ENCODE data around the gene TOB1. TPM values are rescaled to one million over a fixed set of nuclear protein-coding genes. Genes with fewer than 3 reads are reported as not detected.

Gene TOB1
- 10 to 100 TPM; 29.0 to 31.0 TPM for total RNA-seq

- Histone ChIP-seq H3K27ac (peak within 1 kb of the TSS; percentile 100), H3K4me1 (peaks cover 0 to 43% of the 10 kb centered on the region in 2 donors), H3K36me3 (peaks cover 21% of the 10 kb centered on the region), H3K4me3 (peak within 1 kb of the TSS; percentile 80 to 89), H3K27me3 (no peaks in the 10 kb centered on the region), H3K9me3 (no peaks in the 10 kb centered on the region)
- no peak for TF ChIP-seq CTCF (IDR thresholded peaks at IDR 0.05)
- DNase-seq (ENCODE audit: low spot score): peak; percentile 97
Observed at GRCh38 chr17:50866261-50866949, at the start of gene TOB1. TOB1 (minus strand) TSS chr17:50866354; CDS start chr17:50864017, 2,337 bp downstream.

- peaks cover 0 to 21% of the 10 kb centered on the region in 2 donors for H3K4me1 ChIP-seq
- no peak for TF ChIP-seq CTCF (IDR thresholded peaks at IDR 0.05)
- DNase-seq (ENCODE audit: low spot score): no peak
Observed at GRCh38 chr17:50914505-50915063, 48.4 kb upstream of the TOB1 start.

GRCh38 chr17:50913120-50913519 is 47.0 kb upstream of the TOB1 start:
- no peak overlapping the region for H3K27ac ChIP-seq
- no peak for DNase-seq (ENCODE audit: low spot score)
- no peak for TF ChIP-seq CTCF (IDR thresholded peaks at IDR 0.05)
- peaks cover 0 to 16% of the 10 kb centered on the region in 2 donors for H3K4me1 ChIP-seq
- H3K4me3 ChIP-seq: no peak overlapping the region
- no peaks in the 10 kb centered on the region for H3K9me3 ChIP-seq
- H3K27me3 ChIP-seq: no peaks in the 10 kb centered on the region
- no peaks in the 10 kb centered on the region for H3K36me3 ChIP-seq

More at GRCh38 chr17:50914505-50915063, 48.4 kb upstream of the TOB1 start:
- H3K36me3 ChIP-seq: no peaks in the 10 kb centered on the region
- no peak overlapping the region for H3K27ac ChIP-seq
- H3K9me3 ChIP-seq: no peaks in the 10 kb centered on the region
- no peak overlapping the region for H3K4me3 ChIP-seq
- H3K27me3 ChIP-seq: no peaks in the 10 kb centered on the region

- Histone ChIP-seq H3K27ac (no peak overlapping the region), H3K9me3 (no peaks in the 10 kb centered on the region), H3K27me3 (no peaks in the 10 kb centered on the region), H3K4me3 (no peak overlapping the region), H3K4me1 (peaks cover 0 to 16% of the 10 kb centered on the region in 2 donors), H3K36me3 (no peaks in the 10 kb centered on the region)
- TF ChIP-seq CTCF (IDR thresholded peaks at IDR 0.05): no peak
- no peak for DNase-seq (ENCODE audit: low spot score)
Observed at GRCh38 chr17:50911890-50912289, 45.7 kb upstream of the TOB1 start.

- Histone ChIP-seq H3K4me1 (peaks cover 0 to 16% of the 10 kb centered on the region in 2 donors), H3K27ac (no peak overlapping the region), H3K27me3 (no peaks in the 10 kb centered on the region), H3K36me3 (no peaks in the 10 kb centered on the region), H3K4me3 (no peak overlapping the region), H3K9me3 (no peaks in the 10 kb centered on the region)
- no peak for TF ChIP-seq CTCF (IDR thresholded peaks at IDR 0.05)
- no peak for DNase-seq (ENCODE audit: low spot score)
Observed at GRCh38 chr17:50911450-50911849, 45.3 kb upstream of the TOB1 start.

Measured in right atrium auricular region (tissue), 2 donors.